Right lobe of liver (tissue), 4 donors: Measurements from ENCODE around the gene ANKRD44.

Source experiments
- CTCF ChIP-seq, 4 donors: fragments of 200-600 bp in 3 of 4; fragments of 450-650 bp in 1 of 4; IDR thresholded peaks; one replicate each; pipeline versions ENCODE4 v1.5.1 to v1.8.0; 2016 to 2022; ENCODE audit warnings: antibody characterized with exemption in 4 of 4, mild to moderate bottlenecking in 2 of 4
- POLR2A ChIP-seq: fragments of 450-650 bp; IDR thresholded peaks from one replicate; pipeline ENCODE4 v1.6.1; 2017; ENCODE audit warnings: antibody characterized with exemption, mild to moderate bottlenecking
- donor health status: DM: no; HTN: no; CAD: no.
- donor health status: DM: no; HTN: no; CAD: no.
- donor health status: DM: no; HTN: yes; CAD: no.

GRCh38 chr2:197241596-197241995 lies 69.0 kb downstream of the ANKRD44 start:
- TF ChIP-seq CTCF (IDR thresholded peaks at IDR 0.05) (no peak), POLR2A (no peak)
